ENCODE data around the gene ANXA9.

ANXA9 gene

GRCh38 chr1:151007853-151008243 is 25.8 kb downstream of the ANXA9 start:
- no peak for DNase-seq

GRCh38 chr1:151008244-151009205 is 26.4 kb downstream of the ANXA9 start, which contains the start of gene PRUNE1:
PRUNE1 (plus strand) TSS chr1:151008449; CDS start chr1:151008633, 184 bp downstream.
- peak; percentile 92 for DNase-seq

- no peak for DNase-seq
Observed at GRCh38 chr1:151009206-151009587, 27.1 kb downstream of the ANXA9 start.

- DNase-seq: no peak
Observed at GRCh38 chr1:151009674-151010345, 27.7 kb downstream of the ANXA9 start.

GRCh38 chr1:151010346-151010726 is 28.2 kb downstream of the ANXA9 start:
- no peak for DNase-seq

- no peak for DNase-seq
Observed at GRCh38 chr1:151011154-151011850, 29.2 kb downstream of the ANXA9 start.

- no peak for DNase-seq
Observed at GRCh38 chr1:151012684-151013471, 30.8 kb downstream of the ANXA9 start.

- DNase-seq: peak; percentile 92
Observed at GRCh38 chr1:151013518-151013917, 31.4 kb downstream of the ANXA9 start.

GRCh38 chr1:151024540-151025146 is 42.6 kb downstream of the ANXA9 start:
- DNase-seq: peak; percentile 10

- DNase-seq: no peak
Observed at GRCh38 chr1:151026460-151026859, 44.4 kb downstream of the ANXA9 start.

GRCh38 chr1:151032164-151032563 is 50.1 kb downstream of the ANXA9 start:
- no peak for DNase-seq

GRCh38 chr1:151035167-151035566 is 53.1 kb downstream of the ANXA9 start:
- no peak for DNase-seq

- DNase-seq: no peak
Observed at GRCh38 chr1:151036356-151036755, 54.3 kb downstream of the ANXA9 start, which contains the start of gene BNIPL. BNIPL (plus strand) TSS chr1:151036586; CDS start chr1:151036726, 140 bp downstream.

GRCh38 chr1:151037032-151037431 is 54.9 kb downstream of the ANXA9 start:
- no peak for DNase-seq

- DNase-seq: no peak
Observed at GRCh38 chr1:151039521-151039920, 57.4 kb downstream of the ANXA9 start.

- DNase-seq: no peak
Observed at GRCh38 chr1:151043163-151043562, 61.1 kb downstream of the ANXA9 start.
